HepG2 (cell line): Measurements from ENCODE around the gene SLC39A2. TPM values are rescaled to one million over a fixed set of nuclear protein-coding genes. Genes with fewer than 3 reads are reported as not detected.

Experiments used
- ATAC-seq: fragments of 200-7000 bp; cut with Tn5 transposase; 3 replicates; pipeline ENCODE4 v1.9.1; 2020; ENCODE audit warnings: mild to moderate bottlenecking, moderate library complexity
- BruUV-seq: library from RNA; stranded (reverse); fragments of 400-500 nt; replicated peaks from 2 replicates; lab custom pipeline; 2021; lab: Mats Ljungman, UMichigan
- CTCF ChIA-PET: fragments of 300-600 bp; formaldehyde crosslinking; extraction: SDS; loops from one replicate; lab custom pipeline; 2021; ENCODE audit warnings: low total read pairs, inconsistent platforms, low intra/inter-chr PET ratio; lab: Yijun Ruan, JAX
- POLR2A ChIA-PET: fragments of 350-600 bp; sonication (Branson Sonifier 250); formaldehyde crosslinking; loops from one replicate; lab custom pipeline; 2020; ENCODE audit warnings: antibody characterized with exemption, inconsistent platforms; lab: Yijun Ruan, JAX
- DNase-seq: peaks from one replicate; pipeline ENCODE4 v3.0.0-alpha.2; 2015; ENCODE audit warnings: low spot score
- FAIRE-seq: peaks from 3 replicates; lab custom pipeline; 2011; peaks lifted over from hg19 to GRCh38; lab: Jason Lieb, UNC
- H2AFZ ChIP-seq: one replicate; pipeline ENCODE4 v1.6.1; 2011; ENCODE audit warnings: low read length, inconsistent platforms
- H3K27ac ChIP-seq: fragments of 300-600 bp; 3 replicates; pipeline ENCODE4 v1.8.0; 2011; ENCODE audit warnings: mixed run types, mild to moderate bottlenecking, mixed read lengths, low read length, inconsistent platforms; ENCODE audit not compliant: insufficient read depth; ENCODE audit errors: extremely low read length
- H3K27me3 ChIP-seq, 2 experiments: fragments of 200-600 bp in 1 of 2; 2 replicates in 1 of 2; 3 replicates in 1 of 2; pipeline versions ENCODE4 v1.6.0 to v1.8.0; 2011; ENCODE audit warnings: low read length in 2 of 2, mild to moderate bottlenecking in 2 of 2, moderate library complexity in 2 of 2, inconsistent platforms in 1 of 2; ENCODE audit not compliant: insufficient read depth in 2 of 2, control insufficient read depth in 1 of 2
- H3K36me3 ChIP-seq, 2 experiments: fragments of 200-600 bp in 1 of 2; replicated peaks in 1 of 2; 2 replicates in 1 of 2; 3 replicates in 1 of 2; pipeline versions ENCODE4 v1.5.1 to v1.8.0; 2011; ENCODE audit warnings: low read length in 2 of 2, inconsistent platforms in 1 of 2; ENCODE audit not compliant: insufficient read depth in 2 of 2, control insufficient read depth in 1 of 2
- H3K4me1 ChIP-seq: 2 replicates; pipeline ENCODE4 v1.5.1; 2012; ENCODE audit warnings: low read length, inconsistent platforms; ENCODE audit not compliant: insufficient read depth
- H3K4me2 ChIP-seq: 2 replicates; pipeline ENCODE4 v1.6.0; 2011; ENCODE audit warnings: low read depth, low read length, inconsistent platforms
- H3K4me3 ChIP-seq, 3 experiments: fragments of 200-600 bp in 1 of 3; sonication (generic), shearing (Covaris generic) in 1 of 3; replicated peaks in 1 of 3; 2 replicates each; pipeline ENCODE4 v1.5.1; 2011 to 2016; ENCODE audit warnings: low read length in 3 of 3, inconsistent platforms in 2 of 3, low read depth in 2 of 3, mild to moderate bottlenecking in 2 of 3, control low read depth in 1 of 3, mixed read lengths in 1 of 3; ENCODE audit not compliant: insufficient read depth in 1 of 3
- H3K79me2 ChIP-seq: one replicate; pipeline ENCODE4 v1.6.1; 2011; ENCODE audit warnings: low read length, inconsistent platforms; ENCODE audit not compliant: insufficient read depth
- H3K9ac ChIP-seq: 2 replicates; pipeline ENCODE4 v1.6.0; 2011; ENCODE audit warnings: mild to moderate bottlenecking, low read depth, low read length, inconsistent platforms; ENCODE audit not compliant: insufficient read depth
- H3K9me3 ChIP-seq: 2 replicates; pipeline ENCODE4 v1.5.1; 2012; ENCODE audit warnings: mild to moderate bottlenecking, low read length
- H4K20me1 ChIP-seq: 2 replicates; pipeline ENCODE4 v1.6.0; 2011; ENCODE audit warnings: inconsistent platforms, mild to moderate bottlenecking, low read length, moderate library complexity; ENCODE audit not compliant: insufficient read depth
- FOXJ3 ChIP-seq: sonication (generic); formaldehyde crosslinking; IDR thresholded peaks from 2 replicates; pipeline ENCODE4 v1.4.0; 2020; ENCODE audit warnings: missing genetic modification reagents, mild to moderate bottlenecking, borderline replicate concordance
- ISX ChIP-seq: sonication (generic); formaldehyde crosslinking; conservative IDR thresholded peaks from 2 replicates; pipeline ENCODE4 v1.5.0; 2020; ENCODE audit warnings: missing genetic modification reagents
- POLR2AphosphoS5 ChIP-seq: IDR thresholded peaks from 2 replicates; pipeline ENCODE4 v1.6.1; 2012; ENCODE audit warnings: low read depth, low read length
- POLR2G ChIP-seq: fragments of 200-400 bp; formaldehyde crosslinking; IDR thresholded peaks from 2 replicates; pipeline ENCODE4 v1.6.1; 2018; ENCODE audit warnings: mild to moderate bottlenecking, low read depth, low read length, moderate library complexity
- RBFOX2 ChIP-seq: fragments of 200-400 bp; formaldehyde crosslinking; IDR thresholded peaks from 2 replicates; pipeline ENCODE4 v1.6.1; 2017; ENCODE audit warnings: low read depth, mild to moderate bottlenecking, low read length
- WGBS: methylation state at CpG from one replicate; pipeline ENCODE4 v1.1.6; 2017; ENCODE audit warnings: low lambda C conversion rate; 5-methylcytosine and 5-hydroxymethylcytosine counted together
- in situ Hi-C: cut with HindIII; loops from 2 replicates; pipeline ENCODE4 v1.10.0; 2017; ENCODE audit warnings: low pct_unique_long_range_greater_than_20kb; ENCODE audit not compliant: extremely low pct_ligation_motif_present
- intact Hi-C: fragments of 100-400 bp; cut with micrococcal nuclease; formaldehyde crosslinking; loops from one replicate; pipeline ENCODE4 v1.10.0; 2022; ENCODE audit not compliant: unreplicated experiment
- polyA plus RNA-seq, 8 experiments: library from polyadenylated mRNA; depleted of rRNA in 3 of 8; stranded (reverse) in 7 of 8; unstranded in 1 of 8; fragments of >200 nt; fragmentation: Illumina TruSeq in 4 of 8; extraction: Trizol in 4 of 8; gene quantifications; 2 replicates each; pipeline versions ENCODE4 v1.2.1 to v1.2.3, GENCODE V29; 2011 to 2016; ENCODE audit warnings: low read depth in 4 of 8, missing spikeins in 1 of 8, mixed read lengths in 1 of 8; ENCODE audit not compliant: insufficient read depth in 1 of 8
- total RNA-seq, 5 experiments: library from RNA; depleted of rRNA; stranded (reverse); fragments of >200 nt; fragmentation: Illumina TruSeq; extraction: Trizol; gene quantifications; 2 replicates each; pipeline ENCODE4 v1.2.3, GENCODE V29; 2016; ENCODE audit warnings: low read depth in 1 of 5

The SLC39A2 gene
- total and polyA plus RNA-seq, 2 of the 13 experiments (the other 11 are each of a cell fraction or from before 2014, with no cell fraction given): 0.08 to 0.11 TPM

DNA sequence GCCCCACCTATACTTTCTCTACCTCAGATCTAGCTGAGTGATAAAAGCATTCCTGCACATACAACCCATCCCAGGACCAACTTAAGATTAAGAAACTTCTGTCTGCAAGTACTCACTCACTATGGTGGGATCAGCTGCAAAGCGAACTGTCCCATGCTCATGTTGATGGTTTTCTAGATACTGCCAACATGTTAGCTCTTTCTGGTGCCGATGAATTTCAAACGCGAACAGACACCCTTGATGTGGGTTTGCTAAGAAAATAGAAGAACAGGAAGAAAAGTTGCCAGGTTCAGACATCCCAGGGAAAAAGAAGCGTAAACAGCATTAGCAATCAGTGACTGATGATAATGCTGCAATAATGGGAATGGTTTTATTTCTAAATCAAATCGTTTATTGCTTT, 1.5 kb upstream of the SLC39A2 start:
- H2AFZ ChIP-seq: no peak overlapping the region
- H3K4me3 ChIP-seq: no peak overlapping the region
- H3K27me3 ChIP-seq: no peaks in the 10 kb centered on the region
- peaks cover 4% of the 10 kb centered on the region for H3K4me1 ChIP-seq
- DNase-seq: no peak
- H3K4me2 ChIP-seq: no peak overlapping the region
- WGBS: 80% methylated on average over 6 of the region's 6 CpGs
- no peak overlapping the region for H3K9ac ChIP-seq
- no peaks in the 10 kb centered on the region for H3K9me3 ChIP-seq
- H3K27ac ChIP-seq: no peak overlapping the region
- no peaks in the 10 kb centered on the region for H3K79me2 ChIP-seq
- H4K20me1 ChIP-seq: no peaks in the 10 kb centered on the region
- ATAC-seq: no peak
- FAIRE-seq: no peak
- peaks cover 19 to 39% of the 10 kb centered on the region in 2 experiments for H3K36me3 ChIP-seq
- ChIA-PET CTCF (no interaction called here), POLR2A (interaction anchor here (0.7 to 1.1 kb wide), 3 partner anchors 17 to 375 kb away, joined by 3 to 5 read pairs (median 4); no protein-coding TSS in a partner anchor)
- BruUV-seq: no TSS peak
- intact Hi-C loops: no loop called here
- TF ChIP-seq RBFOX2 (peak; percentile 25; the same call in 1 of the 2 replicates), POLR2AphosphoS5 (peak; percentile 17; the same call in 1 of the 2 replicates), POLR2G (peak; percentile 52), ISX (CRISPR knock-in tag) (no peak)
- in situ Hi-C loops: loop anchor here (25.0 kb wide), 1 partner anchor 660 kb away; the partner anchor contains the start of genes CCNB1IP1 and PARP2

DNA sequence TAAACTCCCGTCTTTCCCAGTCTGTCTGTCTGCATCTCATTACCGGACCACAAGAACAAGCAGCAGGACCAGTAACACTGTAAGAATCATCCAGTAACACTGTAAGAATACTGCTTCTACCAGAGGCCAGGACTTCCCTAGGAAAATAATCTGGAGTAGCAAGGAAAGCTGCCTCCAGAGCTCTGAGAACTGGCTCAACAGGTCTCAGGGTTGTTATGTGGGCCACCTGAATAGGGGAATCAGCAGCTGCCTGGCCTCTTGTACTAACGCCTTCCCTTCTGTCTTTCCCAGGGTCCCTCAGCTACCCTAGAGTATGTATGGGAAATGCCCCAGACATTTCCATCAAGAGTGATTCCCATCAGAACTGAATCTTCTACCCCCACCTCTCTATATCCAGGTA, 954 bp upstream of the SLC39A2 start:
- no peaks in the 10 kb centered on the region for H3K79me2 ChIP-seq
- in situ Hi-C loops: loop anchor here (25.0 kb wide), 1 partner anchor 661 kb away; the partner anchor contains the start of genes CCNB1IP1 and PARP2
- peaks cover 10% of the 10 kb centered on the region for H3K4me1 ChIP-seq
- no peak overlapping the region for H3K9ac ChIP-seq
- ChIA-PET POLR2A (interaction anchor here (1.1 kb wide), 1 partner anchor 91 kb away, joined by 3 read pairs; no protein-coding TSS in a partner anchor), CTCF (no interaction called here)
- intact Hi-C loops: no loop called here
- no peaks in the 10 kb centered on the region for H3K27me3 ChIP-seq
- TF ChIP-seq FOXJ3 (CRISPR knock-in tag): no peak
- TF ChIP-seq, all 625 proteins: peak for 0
- no peak overlapping the region for H3K27ac ChIP-seq
- H3K36me3 ChIP-seq: peaks cover 18 to 33% of the 10 kb centered on the region in 2 experiments
- no peak overlapping the region for H3K4me3 ChIP-seq
- H3K9me3 ChIP-seq: no peaks in the 10 kb centered on the region
- FAIRE-seq (no peak), ATAC-seq (no peak; the same call in 2 of the 3 replicates), DNase-seq (no peak)
- no peak overlapping the region for H3K4me2 ChIP-seq
- H4K20me1 ChIP-seq: no peaks in the 10 kb centered on the region
- 92% methylated on average over 3 of the region's 3 CpGs for WGBS
- no peak overlapping the region for H2AFZ ChIP-seq
- no TSS peak for BruUV-seq
